HUES48 (cell line): ENCODE data around the gene TP53I13.
A peak's percentile ranks its signal among the peaks of the same experiment; 100 is the strongest.

Experiments used
- H3K27ac ChIP-seq: one replicate; pipeline ENCODE4 v1.7.0; 2013; ENCODE audit warnings: low read depth, low read length, inconsistent platforms
- H3K27me3 ChIP-seq: 2 replicates; pipeline ENCODE4 v1.6.1; 2013; ENCODE audit warnings: mild to moderate bottlenecking, low read length; ENCODE audit not compliant: control insufficient read depth, insufficient read depth
- H3K36me3 ChIP-seq: 2 replicates; pipeline ENCODE4 v1.6.1; 2013; ENCODE audit warnings: low read length; ENCODE audit not compliant: control insufficient read depth, insufficient read depth
- H3K4me1 ChIP-seq: 2 replicates; pipeline ENCODE4 v1.6.1; 2013; ENCODE audit warnings: mild to moderate bottlenecking, low read length; ENCODE audit not compliant: control insufficient read depth, insufficient read depth
- H3K4me3 ChIP-seq: 2 replicates; pipeline ENCODE4 v1.5.1; 2013; ENCODE audit warnings: mild to moderate bottlenecking, low read depth, low read length
- H3K9ac ChIP-seq: 2 replicates; pipeline ENCODE4 v1.6.1; 2013; ENCODE audit warnings: mild to moderate bottlenecking, low read depth, low read length, moderate library complexity
- H3K9me3 ChIP-seq: 2 replicates; pipeline ENCODE4 v1.6.1; 2013; ENCODE audit warnings: low read length; ENCODE audit not compliant: control insufficient read depth, insufficient read depth

The TP53I13 gene

DNA sequence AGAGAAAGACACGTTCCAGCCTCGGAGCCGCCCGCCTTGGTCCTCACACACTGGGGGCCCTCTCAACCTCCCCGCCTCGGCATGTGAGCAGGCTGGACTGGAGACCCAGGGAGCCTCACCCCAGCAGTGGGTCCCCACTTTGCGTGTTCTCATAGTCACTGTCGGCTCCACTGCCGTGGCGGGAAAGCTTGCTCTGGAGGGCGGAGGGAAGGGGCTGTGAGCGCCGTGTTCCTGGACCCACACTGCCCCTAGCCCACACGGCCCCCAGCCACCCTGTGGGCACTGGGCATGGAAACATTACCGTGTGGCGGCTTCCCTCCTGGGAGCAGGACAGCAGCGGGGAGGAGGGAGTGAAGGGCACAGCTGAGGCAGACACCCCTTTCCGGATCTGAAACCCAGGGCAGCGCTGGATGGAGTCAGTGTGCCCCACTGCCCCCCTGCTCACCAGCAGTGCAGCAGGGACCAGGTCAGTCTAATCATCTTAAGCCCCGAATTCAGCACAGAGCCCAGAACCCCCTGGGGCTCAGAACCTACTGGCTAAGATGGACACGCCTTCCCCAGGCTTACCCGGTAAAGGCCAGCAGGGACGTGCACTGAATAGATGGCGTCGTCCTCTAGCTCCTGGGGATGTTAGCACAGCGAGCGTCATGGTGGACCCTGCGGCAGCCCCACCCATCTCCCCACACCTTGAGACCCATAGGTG, 7.2 kb downstream of the TP53I13 start:
- no peaks in the 10 kb centered on the region; the same call in 1 of the 2 replicates for H3K27me3 ChIP-seq
- no peak overlapping the region for H3K4me3 ChIP-seq
- no peak overlapping the region for H3K9ac ChIP-seq
- no peak overlapping the region for H3K27ac ChIP-seq
- peaks cover 47% of the 10 kb centered on the region for H3K36me3 ChIP-seq
- H3K4me1 ChIP-seq: no peaks in the 10 kb centered on the region
- H3K9me3 ChIP-seq: no peaks in the 10 kb centered on the region

DNA sequence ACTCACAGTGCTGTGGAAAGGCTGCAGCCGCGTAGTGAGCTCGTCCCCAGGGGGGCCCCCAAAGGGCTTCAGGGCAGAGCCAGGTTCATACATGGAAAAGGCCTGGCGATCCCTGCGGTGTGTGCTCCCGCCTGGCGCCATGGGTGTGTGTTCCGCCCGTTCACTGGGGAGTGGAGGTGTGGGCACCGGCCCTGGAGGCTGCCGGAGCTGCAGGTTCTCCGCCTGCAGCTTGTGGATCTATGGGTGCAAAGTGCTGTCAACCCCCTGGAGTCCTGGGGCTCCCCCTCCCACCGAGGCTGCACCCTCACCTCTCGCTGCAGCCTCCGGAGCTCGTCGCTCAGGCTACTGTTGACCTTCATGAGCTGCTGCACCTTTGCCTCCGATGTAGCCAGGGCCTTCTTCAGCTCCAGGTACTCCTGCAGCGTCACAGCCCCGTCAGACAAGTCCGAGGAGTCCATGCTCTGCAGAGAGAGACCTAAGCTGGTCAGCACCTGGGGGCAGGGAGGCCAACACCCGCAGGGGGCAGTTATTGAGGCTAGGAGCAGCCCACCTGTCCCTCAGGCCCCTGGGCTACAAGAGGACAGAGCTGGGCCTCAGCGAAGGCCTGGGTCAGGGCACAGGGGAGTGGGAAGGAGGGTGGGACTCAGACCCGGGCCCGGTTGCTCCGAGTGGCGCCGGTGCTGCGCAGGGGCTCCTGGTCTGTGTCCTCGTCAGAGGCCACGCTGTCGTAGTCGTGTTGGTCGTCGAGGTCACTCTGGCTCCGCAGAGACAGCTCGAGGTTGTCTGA, 7.9 kb downstream of the TP53I13 start:
- Histone ChIP-seq H3K27ac (no peak overlapping the region), H3K4me3 (no peak overlapping the region), H3K36me3 (peaks cover 51% of the 10 kb centered on the region), H3K9ac (no peak overlapping the region), H3K9me3 (no peaks in the 10 kb centered on the region), H3K27me3 (no peaks in the 10 kb centered on the region), H3K4me1 (no peaks in the 10 kb centered on the region)

GRCh38 chr17:29577001-29577370, 8.5 kb downstream of the TP53I13 start:
- H3K4me1 ChIP-seq: no peaks in the 10 kb centered on the region
- H3K36me3 ChIP-seq: peaks cover 52% of the 10 kb centered on the region
- H3K9ac ChIP-seq: no peak overlapping the region
- H3K27me3 ChIP-seq: no peaks in the 10 kb centered on the region
- no peak overlapping the region for H3K27ac ChIP-seq
- no peaks in the 10 kb centered on the region for H3K9me3 ChIP-seq
- H3K4me3 ChIP-seq: no peak overlapping the region

- Histone ChIP-seq H3K27me3 (no peaks in the 10 kb centered on the region), H3K9ac (no peak overlapping the region), H3K4me1 (no peaks in the 10 kb centered on the region), H3K9me3 (no peaks in the 10 kb centered on the region), H3K36me3 (peaks cover 58% of the 10 kb centered on the region), H3K4me3 (no peak overlapping the region), H3K27ac (no peak overlapping the region)
Observed at GRCh38 chr17:29577385-29578211, 9.1 kb downstream of the TP53I13 start.

DNA sequence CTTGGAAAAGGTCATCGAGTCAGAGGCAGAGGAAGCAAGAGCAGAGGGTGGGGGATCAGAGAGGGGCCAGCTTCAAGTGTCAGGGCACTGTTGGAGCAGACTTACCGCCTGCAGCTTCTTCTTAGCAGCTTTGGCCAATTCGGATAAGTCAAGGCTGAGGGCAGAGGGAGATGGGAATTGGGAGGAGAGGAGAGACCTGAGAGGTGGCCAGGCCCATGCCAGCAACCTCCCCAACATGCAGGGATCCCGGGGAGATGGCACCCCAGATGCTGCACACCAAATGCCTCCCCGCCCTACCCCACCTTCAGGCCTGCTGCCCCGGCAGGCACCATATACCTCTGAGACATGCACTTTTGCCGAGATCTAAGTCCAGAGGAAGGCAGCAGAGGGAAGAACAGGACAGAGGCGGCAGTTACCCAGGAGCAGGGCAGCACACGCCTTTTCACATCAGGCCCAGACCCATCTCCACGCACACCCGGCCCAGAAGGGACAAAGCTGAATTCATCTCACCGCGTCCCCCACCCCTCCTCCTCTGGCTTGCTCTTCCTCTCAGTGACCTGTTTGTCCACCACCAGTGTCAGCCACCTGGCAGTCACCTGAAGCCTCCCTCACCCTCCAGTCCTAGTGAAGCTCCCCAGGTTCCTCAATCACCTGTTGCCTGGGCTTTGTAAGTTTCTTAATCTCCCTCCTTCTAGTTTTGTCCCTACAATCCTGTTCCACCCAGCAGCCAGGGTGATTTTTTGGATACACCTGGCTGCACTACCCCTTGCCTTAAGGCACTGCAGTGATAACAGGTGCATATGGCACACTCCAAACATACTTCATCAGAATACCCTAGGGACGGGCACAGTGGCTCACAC, 10.4 kb downstream of the TP53I13 start:
- H3K9ac ChIP-seq: no peak overlapping the region
- no peaks in the 10 kb centered on the region for H3K27me3 ChIP-seq
- H3K4me3 ChIP-seq: no peak overlapping the region
- H3K36me3 ChIP-seq: peaks cover 63% of the 10 kb centered on the region
- no peaks in the 10 kb centered on the region for H3K9me3 ChIP-seq
- H3K27ac ChIP-seq: no peak overlapping the region
- H3K4me1 ChIP-seq: no peaks in the 10 kb centered on the region

- Histone ChIP-seq H3K27ac (peak overlapping the region; percentile 27), H3K4me1 (peaks cover 10% of the 10 kb centered on the region), H3K27me3 (no peaks in the 10 kb centered on the region), H3K9ac (no peak overlapping the region), H3K4me3 (no peak overlapping the region), H3K9me3 (no peaks in the 10 kb centered on the region), H3K36me3 (peaks cover 52% of the 10 kb centered on the region)
Observed at GRCh38 chr17:29579866-29580771, 11.6 kb downstream of the TP53I13 start.

- Histone ChIP-seq H3K36me3 (peaks cover 36% of the 10 kb centered on the region), H3K4me3 (no peak overlapping the region), H3K9ac (no peak overlapping the region), H3K9me3 (no peaks in the 10 kb centered on the region), H3K27ac (no peak overlapping the region), H3K4me1 (peaks cover 18% of the 10 kb centered on the region), H3K27me3 (no peaks in the 10 kb centered on the region)
Observed at GRCh38 chr17:29581583-29582253, 13.2 kb downstream of the TP53I13 start.

DNA sequence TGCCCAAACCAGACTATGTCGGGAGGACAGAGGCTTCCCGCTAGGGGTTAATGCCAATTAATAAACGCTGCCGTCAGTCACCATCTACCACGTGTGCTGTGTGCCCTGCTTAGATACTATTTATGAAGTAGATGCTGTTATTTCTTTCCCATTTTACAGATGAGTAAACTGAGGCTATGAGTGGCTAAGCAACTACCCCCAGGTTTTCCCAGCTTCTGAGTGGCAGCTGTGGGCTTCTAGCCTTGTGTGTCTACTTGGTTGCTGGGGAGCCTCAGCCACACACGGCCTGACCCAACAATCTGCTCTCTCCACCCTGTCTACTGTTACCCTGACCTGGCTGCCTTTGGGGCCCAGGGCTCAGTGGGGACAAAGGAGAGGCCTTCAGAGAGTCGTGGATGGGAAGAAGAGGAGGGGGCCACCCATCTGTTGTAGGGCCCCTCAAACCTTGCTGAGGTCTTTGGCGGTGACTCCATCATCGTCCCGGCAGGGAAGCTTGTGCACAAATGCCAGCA, 13.8 kb downstream of the TP53I13 start:
- Histone ChIP-seq H3K9ac (no peak overlapping the region), H3K4me3 (no peak overlapping the region), H3K4me1 (peaks cover 20% of the 10 kb centered on the region), H3K27me3 (no peaks in the 10 kb centered on the region), H3K27ac (no peak overlapping the region), H3K36me3 (peaks cover 31% of the 10 kb centered on the region), H3K9me3 (no peaks in the 10 kb centered on the region)

- Histone ChIP-seq H3K27ac (no peak overlapping the region), H3K9me3 (no peaks in the 10 kb centered on the region), H3K36me3 (peaks cover 26% of the 10 kb centered on the region), H3K4me1 (peaks cover 21% of the 10 kb centered on the region), H3K27me3 (no peaks in the 10 kb centered on the region), H3K4me3 (no peak overlapping the region), H3K9ac (no peak overlapping the region)
Observed at GRCh38 chr17:29582772-29583171, 14.3 kb downstream of the TP53I13 start.
